Endothelial cell of umbilical vein (primary cell): ENCODE data around the gene KCNQ1OT1. TPM values are rescaled to one million over a fixed set of nuclear protein-coding genes. Genes with fewer than 3 reads are reported as not detected.

ENCODE experiments used
- BruUV-seq: library from RNA; stranded (reverse); fragments of 400-500 nt; replicated peaks from 2 replicates; lab custom pipeline; 2021; lab: Mats Ljungman, UMichigan
- CTCF ChIA-PET: fragments of 300-600, 350-600 bp; sonication (Branson Sonifier 250); formaldehyde crosslinking; loops from one replicate; lab custom pipeline; 2021; ENCODE audit warnings: antibody characterized with exemption, inconsistent platforms; lab: Charles Lee
- POLR2A ChIA-PET: fragments of 300-600, 350-600 bp; sonication (Branson Sonifier 250); formaldehyde crosslinking; loops from one replicate; lab custom pipeline; 2021; ENCODE audit warnings: antibody characterized with exemption, inconsistent platforms; lab: Charles Lee
- DNase-seq: peaks from one replicate; pipeline ENCODE4 v3.0.0-alpha.2; 2011; ENCODE audit warnings: low read depth, low spot score
- FAIRE-seq: peaks from 2 replicates; lab custom pipeline; 2011; peaks lifted over from hg19 to GRCh38; lab: Jason Lieb, UNC
- H2AFZ ChIP-seq: 2 replicates; pipeline ENCODE4 v1.6.0; 2012; ENCODE audit warnings: low read depth, low read length, control low read depth, inconsistent platforms
- H3K27ac ChIP-seq: 2 replicates; pipeline ENCODE4 v1.5.1; 2011; ENCODE audit warnings: low read depth, mild to moderate bottlenecking, control low read depth, low read length, moderate library complexity; ENCODE audit not compliant: insufficient read depth
- H3K27me3 ChIP-seq, 2 experiments: 2 replicates each; pipeline versions ENCODE4 v1.6.0 to v1.6.1; 2011; ENCODE audit warnings: low read length in 2 of 2, mixed read lengths in 1 of 2; ENCODE audit not compliant: control insufficient read depth in 2 of 2, insufficient read depth in 2 of 2
- H3K36me3 ChIP-seq, 2 experiments: 2 replicates in 1 of 2; 3 replicates in 1 of 2; pipeline ENCODE4 v1.5.1; 2011; ENCODE audit warnings: low read length in 2 of 2, mild to moderate bottlenecking in 1 of 2, moderate library complexity in 1 of 2; ENCODE audit not compliant: control insufficient read depth in 2 of 2, insufficient read depth in 2 of 2; ENCODE audit errors: extremely low read depth in 1 of 2
- H3K4me1 ChIP-seq: 3 replicates; pipeline ENCODE4 v1.5.1; 2011; ENCODE audit warnings: mild to moderate bottlenecking, low read length; ENCODE audit not compliant: control insufficient read depth, insufficient read depth; ENCODE audit errors: extremely low read depth
- H3K4me2 ChIP-seq: 2 replicates; pipeline ENCODE4 v1.6.1; 2011; ENCODE audit warnings: low read length, control low read depth, mixed read lengths; ENCODE audit not compliant: insufficient read depth
- H3K4me3 ChIP-seq, 3 experiments: fragments of 200-600 bp in 1 of 3; sonication (generic), shearing (Covaris generic) in 1 of 3; replicated peaks in 1 of 3; 2 replicates each; pipeline ENCODE4 v1.5.1; 2011 to 2016; ENCODE audit warnings: control low read depth in 3 of 3, low read length in 3 of 3, mild to moderate bottlenecking in 2 of 3, inconsistent platforms in 1 of 3, low read depth in 1 of 3, moderate library complexity in 1 of 3; ENCODE audit not compliant: insufficient read depth in 1 of 3
- H3K79me2 ChIP-seq: 2 replicates; pipeline ENCODE4 v1.6.0; 2012; ENCODE audit warnings: low read length, inconsistent platforms; ENCODE audit not compliant: control insufficient read depth, insufficient read depth
- H3K9ac ChIP-seq: replicated peaks from 2 replicates; pipeline ENCODE3; 2011; ENCODE audit warnings: low read length, control low read depth; ENCODE audit not compliant: insufficient read depth; ENCODE audit errors: extremely low read depth
- H3K9me1 ChIP-seq: replicated peaks from 3 replicates; pipeline ENCODE4 v1.6.0; 2011; ENCODE audit warnings: mild to moderate bottlenecking, low read length; ENCODE audit not compliant: control insufficient read depth, insufficient read depth; ENCODE audit errors: extremely low read depth
- H3K9me3 ChIP-seq: replicated peaks from 2 replicates; pipeline ENCODE4 v1.5.1; 2012; ENCODE audit warnings: low read length, inconsistent platforms; ENCODE audit not compliant: control insufficient read depth, insufficient read depth
- H4K20me1 ChIP-seq: replicated peaks from 2 replicates; pipeline ENCODE3; 2011; ENCODE audit warnings: mild to moderate bottlenecking, low read length; ENCODE audit not compliant: control insufficient read depth, insufficient read depth; ENCODE audit errors: extremely low read depth
- EZH2 ChIP-seq: IDR thresholded peaks from 2 replicates; pipeline ENCODE4 v1.6.1; 2012; ENCODE audit warnings: borderline replicate concordance, low read depth, mild to moderate bottlenecking, moderate library complexity, low read length, inconsistent platforms; ENCODE audit not compliant: severe bottlenecking
- FOS ChIP-seq: IDR thresholded peaks from 2 replicates; pipeline ENCODE4 v1.6.1; 2011; ENCODE audit warnings: mild to moderate bottlenecking, low read length, moderate library complexity, borderline replicate concordance; ENCODE audit not compliant: insufficient read depth
- GATA2 ChIP-seq: IDR thresholded peaks from 2 replicates; pipeline ENCODE4 v1.7.0; 2011; ENCODE audit warnings: low read depth, mild to moderate bottlenecking, moderate library complexity, mixed read lengths, low read length; ENCODE audit not compliant: insufficient read length, insufficient read depth
- JUN ChIP-seq: IDR thresholded peaks from 2 replicates; pipeline ENCODE4 v1.6.1; 2011; ENCODE audit warnings: borderline replicate concordance, low read depth; ENCODE audit not compliant: insufficient read length, insufficient read depth
- MYC ChIP-seq: IDR thresholded peaks from one replicate; pipeline ENCODE4 v1.6.1; 2011; ENCODE audit warnings: mild to moderate bottlenecking, low read depth, low read length
- POLR2A ChIP-seq: IDR thresholded peaks from 2 replicates; pipeline ENCODE4 v1.6.1; 2012; ENCODE audit warnings: low read depth, mild to moderate bottlenecking, control low read depth, low read length
- POLR2AphosphoS5 ChIP-seq: IDR thresholded peaks from 2 replicates; pipeline ENCODE4 v1.6.1; 2012; ENCODE audit warnings: low read depth, mild to moderate bottlenecking, control low read depth, low read length, moderate library complexity; ENCODE audit not compliant: insufficient read depth
- dilution Hi-C: fragments of 300-500 bp; cut with MboI; formaldehyde crosslinking; loops from one replicate; pipeline ENCODE4 v1.15.0; 2019; ENCODE audit warnings: low sequenced_read_pairs; ENCODE audit not compliant: extremely low pct_ligation_motif_present
- intact Hi-C: fragments of 100-400 bp; cut with micrococcal nuclease; formaldehyde crosslinking; loops from one replicate; pipeline ENCODE4 v1.10.0; 2022
- polyA plus RNA-seq, 4 experiments: library from polyadenylated mRNA; depleted of rRNA in 3 of 4; stranded (reverse) in 3 of 4; unstranded in 1 of 4; fragments of >200 nt; gene quantifications; 2 replicates each; pipeline versions ENCODE4 v1.2.1 to v1.2.3, GENCODE V29; 2011 to 2012; ENCODE audit warnings: missing spikeins in 1 of 4
- total RNA-seq: library from RNA; stranded (reverse); gene quantifications from 2 replicates; pipeline ENCODE4 v1.2.3, GENCODE V29; 2021
- TF ChIP-seq, protein P1 (sequence below), 2 donors: IDR thresholded peaks; 1 replicate in 1 of 2; 2 replicates in 1 of 2; pipeline ENCODE4 v1.5.1; 2011; ENCODE audit warnings: low read length in 2 of 2, mild to moderate bottlenecking in 2 of 2, moderate library complexity in 2 of 2, control low read depth in 1 of 2, inconsistent platforms in 1 of 2, low read depth in 1 of 2; ENCODE audit not compliant: insufficient read depth in 1 of 2; ENCODE audit errors: extremely low read depth in 1 of 2
- TF ChIP-seq, protein P2 (sequence below): IDR thresholded peaks from 2 replicates; pipeline ENCODE4 v1.6.1; 2011; ENCODE audit not compliant: insufficient read depth, insufficient read length

Gene KCNQ1OT1
- total and polyA plus RNA-seq, 2 donors (not counting 3 experiments of a cell fraction or from before 2014, with no cell fraction given), result 0.11 to 1.8 TPM

DNA sequence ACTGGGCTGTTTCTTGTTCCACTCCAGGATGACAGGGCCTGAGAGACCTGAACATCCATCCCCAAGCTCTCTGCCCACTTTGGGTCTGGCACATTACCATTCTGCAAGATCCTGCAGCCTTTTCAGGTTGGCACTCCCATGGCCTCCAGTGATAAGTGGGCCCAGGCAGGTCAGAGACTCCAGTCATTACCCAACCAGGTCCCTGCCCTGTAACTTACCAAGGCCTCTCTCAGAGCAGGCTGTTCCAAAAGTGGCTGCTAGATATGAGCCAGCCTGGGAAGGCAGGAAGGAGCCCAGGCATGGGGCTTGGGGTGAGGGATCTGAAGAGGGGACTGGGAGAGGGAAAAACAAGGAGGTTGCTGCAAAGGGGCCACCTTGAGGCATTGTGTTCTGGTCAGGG, 35.9 kb downstream of the KCNQ1OT1 start:
- Histone ChIP-seq H3K9ac (no peak overlapping the region), H3K36me3 (no peaks in the 10 kb centered on the region), H3K4me2 (no peak overlapping the region), H4K20me1 (no peaks in the 10 kb centered on the region), H3K4me1 (no peaks in the 10 kb centered on the region), H3K27ac (no peak overlapping the region), H2AFZ (no peak overlapping the region), H3K4me3 (no peak overlapping the region), H3K27me3 (no peaks in the 10 kb centered on the region), H3K9me1 (no peaks in the 10 kb centered on the region), H3K79me2 (no peaks in the 10 kb centered on the region), H3K9me3 (peaks cover 4% of the 10 kb centered on the region)
- no peak for TF ChIP-seq POLR2A
- TF ChIP-seq FOS, result no peak
- TF ChIP-seq, protein P1, sequence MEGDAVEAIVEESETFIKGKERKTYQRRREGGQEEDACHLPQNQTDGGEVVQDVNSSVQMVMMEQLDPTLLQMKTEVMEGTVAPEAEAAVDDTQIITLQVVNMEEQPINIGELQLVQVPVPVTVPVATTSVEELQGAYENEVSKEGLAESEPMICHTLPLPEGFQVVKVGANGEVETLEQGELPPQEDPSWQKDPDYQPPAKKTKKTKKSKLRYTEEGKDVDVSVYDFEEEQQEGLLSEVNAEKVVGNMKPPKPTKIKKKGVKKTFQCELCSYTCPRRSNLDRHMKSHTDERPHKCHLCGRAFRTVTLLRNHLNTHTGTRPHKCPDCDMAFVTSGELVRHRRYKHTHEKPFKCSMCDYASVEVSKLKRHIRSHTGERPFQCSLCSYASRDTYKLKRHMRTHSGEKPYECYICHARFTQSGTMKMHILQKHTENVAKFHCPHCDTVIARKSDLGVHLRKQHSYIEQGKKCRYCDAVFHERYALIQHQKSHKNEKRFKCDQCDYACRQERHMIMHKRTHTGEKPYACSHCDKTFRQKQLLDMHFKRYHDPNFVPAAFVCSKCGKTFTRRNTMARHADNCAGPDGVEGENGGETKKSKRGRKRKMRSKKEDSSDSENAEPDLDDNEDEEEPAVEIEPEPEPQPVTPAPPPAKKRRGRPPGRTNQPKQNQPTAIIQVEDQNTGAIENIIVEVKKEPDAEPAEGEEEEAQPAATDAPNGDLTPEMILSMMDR (IDR thresholded peaks at IDR 0.05; ENCODE audit: extremely low read depth in 1 of 2, insufficient read depth in 1 of 2, low read depth in 1 of 2, low read length in 2 of 2), result no peak
- no peak for TF ChIP-seq EZH2
- no peak for TF ChIP-seq JUN
- no peak for TF ChIP-seq MYC
- dilution Hi-C loops, result no loop called here
- FAIRE-seq, result no peak
- CTCF ChIA-PET, result no interaction called here
- BruUV-seq, result no TSS peak
- DNase-seq, result no peak
- intact Hi-C loops, result no loop called here
- POLR2A ChIA-PET, result no interaction called here

DNA sequence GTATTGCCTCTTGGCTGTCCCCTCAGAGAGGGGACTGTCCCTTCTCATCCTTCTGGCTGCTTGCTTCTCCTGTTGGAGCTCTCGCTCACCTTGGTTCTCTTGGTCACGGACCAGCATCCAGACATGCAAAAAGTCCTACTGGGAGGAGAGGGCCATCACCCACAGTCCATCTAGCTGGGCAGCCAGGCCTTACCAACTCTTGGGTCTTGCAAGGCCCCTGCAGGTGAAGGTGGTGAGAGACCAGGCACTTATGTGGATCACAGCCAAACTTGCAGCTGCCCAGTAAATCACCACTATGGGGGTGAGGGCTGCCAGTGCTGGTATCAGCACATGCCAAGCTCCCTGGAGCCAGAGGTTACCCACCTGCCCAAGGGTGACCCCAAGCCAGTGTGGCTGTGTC, 36.3 kb downstream of the KCNQ1OT1 start:
- CTCF ChIA-PET, result no interaction called here
- TF ChIP-seq, protein P1 (IDR thresholded peaks at IDR 0.05; ENCODE audit: extremely low read depth in 1 of 2, insufficient read depth in 1 of 2, low read depth in 1 of 2, low read length in 2 of 2), result no peak
- TF ChIP-seq, protein P2, sequence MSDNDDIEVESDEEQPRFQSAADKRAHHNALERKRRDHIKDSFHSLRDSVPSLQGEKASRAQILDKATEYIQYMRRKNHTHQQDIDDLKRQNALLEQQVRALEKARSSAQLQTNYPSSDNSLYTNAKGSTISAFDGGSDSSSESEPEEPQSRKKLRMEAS, result no peak
- no peak for TF ChIP-seq FOS
- no peak for TF ChIP-seq EZH2
- no peak for TF ChIP-seq POLR2AphosphoS5
- no peak for TF ChIP-seq MYC
- TF ChIP-seq JUN, result no peak
- TF ChIP-seq POLR2A, result no peak
- no peak for TF ChIP-seq GATA2
- dilution Hi-C loops, result no loop called here

More for the DNA sequence above, 36.3 kb downstream of the KCNQ1OT1 start:
- no peak overlapping the region for H3K9ac ChIP-seq
- no peaks in the 10 kb centered on the region for H4K20me1 ChIP-seq
- no peaks in the 10 kb centered on the region for H3K4me1 ChIP-seq
- no peak overlapping the region for H3K4me3 ChIP-seq
- FAIRE-seq, result no peak
- H3K9me1 ChIP-seq, result no peaks in the 10 kb centered on the region
- no TSS peak for BruUV-seq
- no peaks in the 10 kb centered on the region for H3K27me3 ChIP-seq
- no peak overlapping the region for H2AFZ ChIP-seq
- no peak overlapping the region for H3K27ac ChIP-seq
- intact Hi-C loops, result no loop called here
- H3K9me3 ChIP-seq, result peaks cover 4% of the 10 kb centered on the region
- H3K4me2 ChIP-seq, result no peak overlapping the region
- no peaks in the 10 kb centered on the region for H3K79me2 ChIP-seq
- POLR2A ChIA-PET, result no interaction called here
- H3K36me3 ChIP-seq, result no peaks in the 10 kb centered on the region
- no peak for DNase-seq
